ENCODE results near the gene DNAJC8. TPM values are rescaled to one million over a fixed set of nuclear protein-coding genes. Genes with fewer than 3 reads are reported as not detected.

DNAJC8 gene
- total RNA-seq, 1 donor from 2014 or later, result 132 TPM

DNA sequence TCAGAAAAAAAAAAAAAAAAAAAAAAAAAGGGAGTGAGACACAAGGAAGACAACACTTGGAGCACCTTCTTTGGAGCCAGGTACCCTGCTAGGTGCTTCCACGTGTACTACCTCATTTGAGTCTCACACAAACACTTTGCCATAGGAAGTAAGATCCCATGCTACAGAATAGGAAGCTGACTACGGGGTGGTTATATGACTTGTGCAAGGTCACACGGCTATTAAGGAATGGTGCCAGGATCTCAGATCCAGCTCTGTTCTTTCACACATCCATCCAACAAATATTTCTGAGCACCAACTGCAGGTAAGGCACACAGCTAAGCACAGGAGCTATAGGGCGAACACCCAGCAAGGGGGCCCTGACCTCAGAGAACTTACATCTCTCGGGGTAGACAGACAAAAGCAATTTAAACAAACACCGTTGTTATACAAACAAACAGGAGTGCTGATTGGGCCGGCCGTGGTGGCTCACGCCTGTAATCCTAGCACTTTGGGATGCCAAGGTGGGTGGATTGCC, 78.7 kb downstream of the DNAJC8 start:
- H3K27me3 Mint-ChIP-seq (ENCODE audit: low read depth), result no peaks in the 10 kb centered on the region
- no peaks in the 10 kb centered on the region for H3K36me3 Mint-ChIP-seq (ENCODE audit: low read depth)
- DNase-seq (ENCODE audit: low read depth, low spot score), result no peak
- no peak overlapping the region for H3K27ac Mint-ChIP-seq (ENCODE audit: unreplicated experiment)
- no peak overlapping the region for H3K4me3 Mint-ChIP-seq
- H3K9me3 Mint-ChIP-seq, result no peaks in the 10 kb centered on the region
- no peak for TF ChIP-seq CTCF (conservative IDR thresholded peaks at IDR 0.05)
- H3K4me1 Mint-ChIP-seq, result no peaks in the 10 kb centered on the region

Other genes starting within 250 kb of the DNAJC8 start
- 35.9 and 39.5 TPM in 2 replicates for gene EYA3, start 144.4 kb downstream of the DNAJC8 start, total RNA-seq
- 0.25 and 0.28 TPM in 2 replicates for gene PTAFR, start 56.3 kb downstream of the DNAJC8 start, total RNA-seq
- 125 and 127 TPM in 2 replicates for gene ATP5IF1, start 3.1 kb upstream of the DNAJC8 start, total RNA-seq
- 20.2 and 20.6 TPM in 2 replicates for gene SESN2, start 26.5 kb upstream of the DNAJC8 start, total RNA-seq
- 11.8 and 12.5 TPM in 2 replicates for gene MED18, start 96.0 kb upstream of the DNAJC8 start, total RNA-seq
- gene PHACTR4, start 136.7 kb upstream of the DNAJC8 start, total RNA-seq, result 79.1 and 80.8 TPM in 2 replicates

All from neural crest cell (in vitro differentiated cells).